Vagina (tissue), 2 donors: Measurements from ENCODE around the gene PTPN11.

Experiments used
- CTCF ChIP-seq, 3 experiments: fragments of 450-650 bp in 2 of 3; fragments of 200-600 bp in 1 of 3; sonication (generic) in 1 of 3; IDR thresholded peaks; one replicate each; pipeline ENCODE4 v1.5.1; 2017 to 2019; ENCODE audit warnings: antibody characterized with exemption in 3 of 3, mild to moderate bottlenecking in 2 of 3, moderate library complexity in 2 of 3
- POLR2A ChIP-seq, 2 donors: fragments of 450-650 bp; IDR thresholded peaks; one replicate each; pipeline ENCODE4 v1.6.1; 2017; ENCODE audit warnings: antibody characterized with exemption in 2 of 2, mild to moderate bottlenecking in 2 of 2, moderate library complexity in 2 of 2
- POLR2AphosphoS5 ChIP-seq, 2 donors: sonication (generic); formaldehyde crosslinking; IDR thresholded peaks; one replicate each; pipeline ENCODE4 v1.9.0; 2017; ENCODE audit warnings: antibody characterized with exemption in 2 of 2, mild to moderate bottlenecking in 2 of 2, low read depth in 1 of 2; ENCODE audit not compliant: insufficient read depth in 1 of 2

GRCh38 chr12:112525426-112525809, 106.7 kb downstream of the PTPN11 start:
- TF ChIP-seq CTCF (IDR thresholded peaks at IDR 0.05) (no peak), POLR2A (IDR thresholded peaks at IDR 0.05) (no peak), POLR2AphosphoS5 (IDR thresholded peaks at IDR 0.05; ENCODE audit: insufficient read depth in 1 of 2, low read depth in 1 of 2) (no peak)
